Cardiac muscle cell (in vitro differentiated cells and primary cell): ENCODE measurements around the gene HECW1. TPM values are rescaled to one million over a fixed set of nuclear protein-coding genes. Genes with fewer than 3 reads are reported as not detected.

Source experiments
- DNase-seq, 2 donors: peaks; one replicate each; pipeline versions ENCODE4 v3.0.0 to v3.0.0-alpha.2; 2010 to 2017; ENCODE audit warnings: low read depth in 1 of 2, low spot score in 1 of 2
- H3K27ac ChIP-seq: fragments of 200-600 bp; sonication (generic); 2 replicates; pipeline ENCODE4 v1.5.1; 2016
- H3K27me3 ChIP-seq: fragments of 200-600 bp; sonication (generic); 2 replicates; pipeline ENCODE4 v1.6.0; 2016; ENCODE audit warnings: control low read depth
- H3K36me3 ChIP-seq: fragments of 200-600 bp; sonication (generic); 2 replicates; pipeline ENCODE4 v1.5.1; 2016; ENCODE audit warnings: control low read depth
- H3K4me1 ChIP-seq: fragments of 200-600 bp; sonication (generic); 2 replicates; pipeline ENCODE4 v1.8.1; 2017; ENCODE audit warnings: low read depth, mild to moderate bottlenecking, mixed run types
- H3K4me3 ChIP-seq: fragments of 200-600 bp; sonication (generic); 2 replicates; pipeline ENCODE4 v1.5.1; 2016; ENCODE audit warnings: mild to moderate bottlenecking
- H3K9me3 ChIP-seq: fragments of 200-600 bp; sonication (generic); 2 replicates; pipeline ENCODE4 v1.5.1; 2017; ENCODE audit warnings: low read depth, mild to moderate bottlenecking, control low read depth
- polyA plus RNA-seq: library from polyadenylated mRNA; unstranded; fragments of >200 nt; fragmentation: Nextera tagmentation; extraction: Ambion mirVana; gene quantifications from 2 replicates; pipeline ENCODE4 v1.2.1, GENCODE V29; 2016
- total RNA-seq: library from RNA; depleted of rRNA; stranded (reverse); fragments of >200 nt; gene quantifications from 2 replicates; pipeline ENCODE4 v1.2.3, GENCODE V29; 2016
- TF ChIP-seq, protein P1 (sequence below): IDR thresholded peaks from 2 replicates; pipeline ENCODE4 v1.5.1; 2012; ENCODE audit warnings: low read depth, mild to moderate bottlenecking, low read length

HECW1 gene
- total and polyA plus RNA-seq, 2 experiments from 2014 or later = 0.06 to 0.13 TPM

GRCh38 chr7:43513251-43513650 lies 400.8 kb downstream of the HECW1 start:
- H3K4me3 ChIP-seq = no peak overlapping the region
- peak; percentile 17 to 56 for DNase-seq
- H3K4me1 ChIP-seq = peaks cover 16% of the 10 kb centered on the region
- H3K27me3 ChIP-seq = no peaks in the 10 kb centered on the region
- TF ChIP-seq, protein P1, sequence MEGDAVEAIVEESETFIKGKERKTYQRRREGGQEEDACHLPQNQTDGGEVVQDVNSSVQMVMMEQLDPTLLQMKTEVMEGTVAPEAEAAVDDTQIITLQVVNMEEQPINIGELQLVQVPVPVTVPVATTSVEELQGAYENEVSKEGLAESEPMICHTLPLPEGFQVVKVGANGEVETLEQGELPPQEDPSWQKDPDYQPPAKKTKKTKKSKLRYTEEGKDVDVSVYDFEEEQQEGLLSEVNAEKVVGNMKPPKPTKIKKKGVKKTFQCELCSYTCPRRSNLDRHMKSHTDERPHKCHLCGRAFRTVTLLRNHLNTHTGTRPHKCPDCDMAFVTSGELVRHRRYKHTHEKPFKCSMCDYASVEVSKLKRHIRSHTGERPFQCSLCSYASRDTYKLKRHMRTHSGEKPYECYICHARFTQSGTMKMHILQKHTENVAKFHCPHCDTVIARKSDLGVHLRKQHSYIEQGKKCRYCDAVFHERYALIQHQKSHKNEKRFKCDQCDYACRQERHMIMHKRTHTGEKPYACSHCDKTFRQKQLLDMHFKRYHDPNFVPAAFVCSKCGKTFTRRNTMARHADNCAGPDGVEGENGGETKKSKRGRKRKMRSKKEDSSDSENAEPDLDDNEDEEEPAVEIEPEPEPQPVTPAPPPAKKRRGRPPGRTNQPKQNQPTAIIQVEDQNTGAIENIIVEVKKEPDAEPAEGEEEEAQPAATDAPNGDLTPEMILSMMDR = no peak
- no peak overlapping the region for H3K27ac ChIP-seq
- H3K9me3 ChIP-seq = no peaks in the 10 kb centered on the region
- no peaks in the 10 kb centered on the region for H3K36me3 ChIP-seq

DNA sequence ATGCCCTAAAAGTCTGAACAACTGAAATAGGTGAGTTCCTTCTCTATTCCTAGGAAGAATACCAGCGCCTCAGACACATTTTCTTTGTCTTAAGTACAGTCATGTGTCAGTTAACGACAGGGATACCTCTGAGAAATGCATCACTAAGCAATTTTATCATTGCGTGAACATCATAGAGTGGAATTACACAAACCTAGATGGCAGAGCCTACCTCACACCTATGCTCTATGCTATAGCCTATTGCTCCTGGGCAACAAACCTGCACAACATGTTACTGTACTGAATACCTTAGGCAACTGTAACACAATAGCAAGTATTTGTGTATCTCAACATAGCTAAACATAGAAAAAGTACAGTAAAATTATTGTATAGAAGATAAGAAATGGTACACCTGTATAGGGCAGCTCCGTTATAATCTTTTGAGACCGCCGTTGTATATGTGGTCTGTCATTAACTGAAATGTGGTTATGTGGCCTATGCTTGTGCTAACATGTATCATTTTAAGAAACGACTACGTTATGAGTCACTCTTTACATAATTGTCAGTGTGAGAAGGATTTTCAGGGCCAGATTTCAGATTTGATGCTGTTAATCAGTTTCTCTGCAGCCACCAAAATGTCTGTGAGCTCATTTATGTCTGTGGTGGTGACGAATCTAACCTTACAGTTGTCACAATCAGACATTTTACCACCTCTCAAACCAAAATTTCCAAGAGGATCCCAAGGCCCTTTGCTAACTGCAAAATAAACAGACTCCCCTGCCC lies 404.3 kb downstream of the HECW1 start:
- Histone ChIP-seq H3K27me3 (no peaks in the 10 kb centered on the region), H3K9me3 (no peaks in the 10 kb centered on the region), H3K36me3 (no peaks in the 10 kb centered on the region), H3K27ac (no peak overlapping the region), H3K4me1 (peaks cover 15% of the 10 kb centered on the region), H3K4me3 (no peak overlapping the region)
- TF ChIP-seq, protein P1 = no peak
- DNase-seq = peak in 1 of 2 donors; percentile 5

GRCh38 chr7:43517464-43517863 lies 405.0 kb downstream of the HECW1 start:
- no peaks in the 10 kb centered on the region for H3K36me3 ChIP-seq
- no peak overlapping the region for H3K4me3 ChIP-seq

DNA sequence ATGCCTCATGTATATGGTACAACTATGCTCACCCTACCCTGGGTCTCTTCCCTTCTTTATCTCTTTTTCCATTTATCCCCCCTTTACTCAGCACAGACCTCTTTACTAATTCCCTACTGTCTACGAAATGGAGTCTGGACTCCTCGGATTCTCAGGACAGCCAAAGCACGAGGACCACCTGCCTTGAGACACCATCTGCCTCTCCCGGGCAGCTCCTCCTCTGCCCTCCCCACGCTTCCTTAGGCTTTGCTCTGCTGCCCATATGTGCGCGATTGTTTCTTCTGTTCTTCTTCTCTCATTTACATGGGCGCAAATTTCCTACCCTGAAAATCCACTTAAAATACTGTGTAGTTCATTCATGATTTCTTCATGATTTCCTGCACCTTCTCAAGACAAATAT lies 407.8 kb downstream of the HECW1 start:
- Histone ChIP-seq H3K36me3 (no peaks in the 10 kb centered on the region), H3K4me1 (no peaks in the 10 kb centered on the region), H3K27me3 (no peaks in the 10 kb centered on the region), H3K9me3 (no peaks in the 10 kb centered on the region), H3K27ac (no peak overlapping the region), H3K4me3 (no peak overlapping the region)
- no peak for DNase-seq
- TF ChIP-seq, protein P1 = no peak

More at GRCh38 chr7:43517464-43517863, 405.0 kb downstream of the HECW1 start:
- Histone ChIP-seq H3K4me1 (peaks cover 8% of the 10 kb centered on the region), H3K27ac (no peak overlapping the region), H3K27me3 (no peaks in the 10 kb centered on the region), H3K9me3 (no peaks in the 10 kb centered on the region)
- TF ChIP-seq, protein P1 = no peak
- no peak for DNase-seq

GRCh38 chr7:43522406-43523156 lies 410.1 kb downstream of the HECW1 start:
- no peak overlapping the region for H3K27ac ChIP-seq
- TF ChIP-seq, protein P1 = no peak
- peak in 1 of 2 donors; percentile 59 for DNase-seq
- H3K27me3 ChIP-seq = no peaks in the 10 kb centered on the region
- H3K36me3 ChIP-seq = no peaks in the 10 kb centered on the region
- no peaks in the 10 kb centered on the region for H3K9me3 ChIP-seq
- H3K4me1 ChIP-seq = no peaks in the 10 kb centered on the region
- H3K4me3 ChIP-seq = no peak overlapping the region
